Kidney glomerular epithelial cell (primary cell): Measurements from ENCODE around the gene RGS12.

ENCODE experiments used
- DNase-seq: peaks from one replicate; lab custom pipeline; 2025; lab: John Stamatoyannopoulos, UW

RGS12 gene, protein sequence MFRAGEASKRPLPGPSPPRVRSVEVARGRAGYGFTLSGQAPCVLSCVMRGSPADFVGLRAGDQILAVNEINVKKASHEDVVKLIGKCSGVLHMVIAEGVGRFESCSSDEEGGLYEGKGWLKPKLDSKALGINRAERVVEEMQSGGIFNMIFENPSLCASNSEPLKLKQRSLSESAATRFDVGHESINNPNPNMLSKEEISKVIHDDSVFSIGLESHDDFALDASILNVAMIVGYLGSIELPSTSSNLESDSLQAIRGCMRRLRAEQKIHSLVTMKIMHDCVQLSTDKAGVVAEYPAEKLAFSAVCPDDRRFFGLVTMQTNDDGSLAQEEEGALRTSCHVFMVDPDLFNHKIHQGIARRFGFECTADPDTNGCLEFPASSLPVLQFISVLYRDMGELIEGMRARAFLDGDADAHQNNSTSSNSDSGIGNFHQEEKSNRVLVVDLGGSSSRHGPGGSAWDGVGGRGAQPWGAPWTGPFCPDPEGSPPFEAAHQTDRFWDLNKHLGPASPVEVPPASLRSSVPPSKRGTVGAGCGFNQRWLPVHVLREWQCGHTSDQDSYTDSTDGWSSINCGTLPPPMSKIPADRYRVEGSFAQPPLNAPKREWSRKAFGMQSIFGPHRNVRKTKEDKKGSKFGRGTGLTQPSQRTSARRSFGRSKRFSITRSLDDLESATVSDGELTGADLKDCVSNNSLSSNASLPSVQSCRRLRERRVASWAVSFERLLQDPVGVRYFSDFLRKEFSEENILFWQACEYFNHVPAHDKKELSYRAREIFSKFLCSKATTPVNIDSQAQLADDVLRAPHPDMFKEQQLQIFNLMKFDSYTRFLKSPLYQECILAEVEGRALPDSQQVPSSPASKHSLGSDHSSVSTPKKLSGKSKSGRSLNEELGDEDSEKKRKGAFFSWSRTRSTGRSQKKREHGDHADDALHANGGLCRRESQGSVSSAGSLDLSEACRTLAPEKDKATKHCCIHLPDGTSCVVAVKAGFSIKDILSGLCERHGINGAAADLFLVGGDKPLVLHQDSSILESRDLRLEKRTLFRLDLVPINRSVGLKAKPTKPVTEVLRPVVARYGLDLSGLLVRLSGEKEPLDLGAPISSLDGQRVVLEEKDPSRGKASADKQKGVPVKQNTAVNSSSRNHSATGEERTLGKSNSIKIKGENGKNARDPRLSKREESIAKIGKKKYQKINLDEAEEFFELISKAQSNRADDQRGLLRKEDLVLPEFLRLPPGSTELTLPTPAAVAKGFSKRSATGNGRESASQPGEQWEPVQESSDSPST (N-terminal part only)

GRCh38 chr4:3292571-3293400 lies at the start of gene RGS12:
Gene RGS12 (plus strand): TSS chr4:3293021. CDS start chr4:3316171, 23,150 bp downstream.
- DNase-seq, result peak; percentile 52

DNA sequence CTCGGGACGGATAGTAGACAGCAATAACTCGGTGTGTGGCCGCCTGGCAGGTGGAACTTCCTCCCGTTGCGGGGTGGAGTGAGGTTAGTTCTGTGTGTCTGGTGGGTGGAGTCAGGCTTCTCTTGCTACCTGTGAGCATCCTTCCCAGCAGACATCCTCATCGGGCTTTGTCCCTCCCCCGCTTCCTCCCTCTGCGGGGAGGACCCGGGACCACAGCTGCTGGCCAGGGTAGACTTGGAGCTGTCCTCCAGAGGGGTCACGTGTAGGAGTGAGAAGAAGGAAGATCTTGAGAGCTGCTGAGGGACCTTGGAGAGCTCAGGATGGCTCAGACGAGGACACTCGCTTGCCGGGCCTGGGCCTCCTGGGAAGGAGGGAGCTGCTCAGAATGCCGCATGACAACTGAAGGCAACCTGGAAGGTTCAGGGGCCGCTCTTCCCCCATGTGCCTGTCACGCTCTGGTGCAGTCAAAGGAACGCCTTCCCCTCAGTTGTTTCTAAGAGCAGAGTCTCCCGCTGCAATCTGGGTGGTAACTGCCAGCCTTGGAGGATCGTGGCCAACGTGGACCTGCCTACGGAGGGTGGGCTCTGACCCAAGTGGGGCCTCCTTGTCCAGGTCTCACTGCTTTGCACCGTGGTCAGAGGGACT lies 49.6 kb upstream of the RGS12 start:
- no peak for DNase-seq

DNA sequence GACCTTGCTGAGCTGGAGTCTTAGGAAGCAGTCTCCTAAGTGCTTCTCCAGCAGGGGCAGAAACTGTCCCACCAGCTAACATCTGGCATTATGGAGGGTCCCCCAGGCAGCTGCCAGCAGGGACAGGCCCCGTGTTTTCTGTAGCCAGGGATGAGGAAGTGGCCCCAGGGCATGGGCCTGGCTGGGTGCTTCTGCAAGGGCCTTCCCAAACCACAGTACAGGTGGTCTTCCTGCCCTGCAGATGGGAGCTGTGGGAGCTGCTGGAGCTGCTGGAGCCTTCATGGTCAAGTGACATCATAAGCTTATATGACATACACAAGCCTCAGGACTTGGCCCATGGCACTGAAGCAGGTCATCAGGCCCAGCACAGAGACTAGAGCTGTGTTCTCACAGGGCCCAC lies 48.8 kb upstream of the RGS12 start:
- no peak for DNase-seq

- DNase-seq, result no peak
Observed at GRCh38 chr4:3244747-3245146, 48.1 kb upstream of the RGS12 start.

GRCh38 chr4:3245676-3246075 lies 47.1 kb upstream of the RGS12 start:
- DNase-seq, result no peak

- DNase-seq, result no peak
Observed at GRCh38 chr4:3246458-3247398, 46.1 kb upstream of the RGS12 start.

- no peak for DNase-seq
Observed at GRCh38 chr4:3247399-3248177, 45.2 kb upstream of the RGS12 start.

GRCh38 chr4:3248178-3248480 lies 44.7 kb upstream of the RGS12 start:
- DNase-seq, result no peak

DNA sequence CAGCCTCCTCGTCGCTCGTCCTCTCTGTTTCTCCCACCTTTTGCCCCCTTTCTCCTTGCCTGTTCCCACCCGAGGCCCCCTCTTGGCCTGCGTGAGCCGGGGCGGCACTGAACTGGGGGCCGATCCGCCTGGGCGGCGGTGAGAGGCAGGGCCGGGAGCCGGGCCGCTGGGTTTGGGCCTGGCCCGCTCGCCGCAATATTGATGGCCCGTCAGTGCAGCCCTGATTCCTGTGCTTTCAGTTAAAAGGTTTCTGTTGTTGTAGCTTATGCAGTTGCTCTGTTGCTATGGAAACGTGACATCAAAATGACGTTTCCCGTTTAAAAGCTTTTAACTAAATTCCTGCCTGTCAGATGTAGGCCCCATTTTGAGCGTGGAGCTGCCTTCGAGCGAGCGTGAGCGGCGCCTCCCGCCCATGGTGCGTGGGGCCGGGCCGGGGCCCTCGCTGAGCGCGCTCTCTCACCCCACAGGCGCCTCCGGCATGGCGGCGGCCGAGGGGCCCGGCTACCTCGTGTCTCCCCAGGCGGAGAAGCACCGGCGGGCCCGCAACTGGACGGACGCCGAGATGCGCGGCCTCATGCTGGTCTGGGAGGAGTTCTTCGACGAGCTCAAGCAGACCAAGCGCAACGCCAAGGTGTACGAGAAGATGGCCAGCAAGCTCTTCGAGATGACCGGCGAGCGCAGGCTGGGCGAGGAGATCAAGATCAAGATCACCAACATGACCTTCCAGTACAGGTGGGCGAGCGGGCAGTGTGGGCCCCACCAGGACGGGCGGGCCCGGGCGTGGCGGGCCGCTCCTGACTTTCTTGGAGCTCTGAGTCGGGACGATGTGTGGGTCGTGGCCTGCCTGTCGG lies 43.8 kb upstream of the RGS12 start, which contains the start of gene MSANTD1:
Gene MSANTD1 (plus strand): TSS at position 349 of the 851 bp plus-strand sequence. CDS start 64 bp downstream, at position 413.
- DNase-seq, result no peak

DNA sequence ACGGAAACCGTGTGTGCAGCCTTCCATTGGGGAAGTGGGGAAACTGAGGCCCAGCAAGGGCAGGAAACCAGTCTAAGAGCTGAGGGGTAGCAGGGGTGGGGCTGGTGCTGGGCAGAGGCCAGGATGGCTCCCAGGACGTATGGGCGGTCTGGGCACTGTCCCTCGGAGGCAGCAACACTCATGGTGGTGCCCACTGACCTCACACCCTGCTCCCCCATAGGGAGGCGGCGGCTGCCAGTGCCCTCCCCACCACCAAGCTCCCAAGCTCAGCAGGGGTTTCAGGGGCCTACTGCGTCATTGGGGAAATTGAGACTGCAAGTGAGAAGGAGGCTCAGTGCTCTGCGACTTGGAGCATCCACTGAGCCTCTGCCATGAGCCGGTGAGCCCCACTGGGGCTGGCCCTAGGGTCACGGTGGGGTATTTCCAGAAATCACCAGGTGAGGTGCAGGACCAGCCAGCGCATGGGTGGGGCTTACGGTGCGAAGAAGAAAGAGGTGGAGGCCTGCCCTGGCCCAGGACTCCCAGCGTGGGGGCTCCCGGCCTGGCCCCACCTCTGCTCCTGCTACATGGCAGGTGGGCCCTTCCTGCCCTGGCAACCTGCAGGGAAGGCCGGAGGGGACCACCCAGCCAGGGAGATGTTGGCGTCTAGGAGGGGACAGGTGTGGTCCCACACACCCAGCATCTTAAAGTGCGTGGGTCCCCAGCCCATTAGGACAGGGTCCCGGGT lies 42.9 kb upstream of the RGS12 start:
- DNase-seq, result no peak

GRCh38 chr4:3250438-3250955 lies 42.3 kb upstream of the RGS12 start:
- DNase-seq, result no peak

DNA sequence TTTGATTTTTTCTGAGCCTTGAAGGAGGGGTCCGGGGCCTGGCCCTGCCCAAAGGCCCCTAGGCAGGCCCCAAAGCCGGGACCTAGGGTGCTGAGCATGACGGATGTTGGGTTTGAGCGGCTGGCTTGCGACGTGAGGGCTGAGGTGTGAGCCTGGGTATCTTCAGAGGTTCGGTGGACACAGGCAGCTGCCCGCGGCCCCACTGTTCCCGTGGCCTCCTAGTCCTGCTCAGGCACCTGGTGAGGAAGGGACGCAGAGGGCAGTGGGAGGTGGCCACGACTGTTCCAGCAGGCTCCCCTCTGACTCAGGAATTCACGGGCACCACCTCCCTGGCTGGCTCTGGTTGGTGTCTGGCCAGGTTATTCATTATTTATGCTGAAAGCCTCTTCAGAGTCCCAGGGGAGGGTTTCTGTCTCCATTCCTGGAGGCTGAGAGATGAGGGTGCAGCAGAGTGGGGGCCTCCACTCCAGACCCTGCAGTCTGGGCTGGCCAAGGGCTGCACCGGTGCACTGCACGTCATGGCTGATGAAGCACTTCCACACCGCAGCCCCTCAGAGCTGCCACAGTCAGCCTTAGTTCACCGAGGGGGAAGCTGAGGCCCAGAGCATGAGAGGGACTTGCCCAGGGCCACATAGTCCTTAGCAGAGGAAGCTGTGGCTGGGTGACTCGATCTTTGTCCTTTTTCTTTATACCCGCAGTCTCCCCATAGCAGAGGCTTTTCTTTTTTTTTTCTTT lies 41.7 kb upstream of the RGS12 start:
- peak; percentile 63 for DNase-seq

- no peak for DNase-seq
Observed at GRCh38 chr4:3251691-3252479, 40.9 kb upstream of the RGS12 start.

GRCh38 chr4:3252480-3252828 lies 40.4 kb upstream of the RGS12 start:
- no peak for DNase-seq

DNA sequence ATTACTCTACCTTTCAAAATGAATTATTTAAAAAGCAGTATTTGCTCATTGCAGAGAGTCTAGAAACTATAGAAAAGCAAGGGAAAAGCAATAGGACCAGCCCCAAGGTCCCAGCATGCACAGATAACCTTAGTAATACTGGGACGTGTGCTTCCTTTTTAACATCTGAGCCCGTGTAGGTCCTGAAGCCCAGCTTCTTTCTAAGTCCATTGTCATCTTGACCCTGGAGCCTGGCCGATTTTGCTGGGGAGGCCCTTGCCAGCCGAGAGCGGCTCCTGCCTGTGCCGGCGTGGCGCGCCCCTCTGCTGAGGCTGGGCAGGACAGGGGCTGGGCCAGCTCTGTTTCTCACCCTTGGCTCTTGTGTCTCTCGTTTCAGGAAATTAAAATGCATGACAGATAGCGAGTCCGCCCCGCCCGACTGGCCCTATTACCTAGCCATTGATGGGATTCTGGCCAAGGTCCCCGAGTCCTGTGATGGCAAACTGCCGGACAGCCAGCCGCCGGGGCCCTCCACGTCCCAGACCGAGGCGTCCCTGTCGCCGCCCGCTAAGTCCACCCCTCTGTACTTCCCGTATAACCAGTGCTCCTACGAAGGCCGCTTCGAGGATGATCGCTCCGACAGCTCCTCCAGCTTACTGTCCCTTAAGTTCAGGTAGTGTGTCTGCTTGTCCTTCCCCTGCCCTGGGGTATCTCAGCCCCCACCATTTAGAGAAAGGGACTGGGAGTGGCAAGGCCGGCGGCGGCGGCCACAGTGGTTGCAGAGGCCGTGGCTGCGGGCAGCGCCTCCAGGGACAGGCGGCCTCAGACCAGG lies 39.8 kb upstream of the RGS12 start:
- no peak for DNase-seq
